HG02642 (cell line): ENCODE results near the gene CDHR5.
"Not testable (repeated sequence)": the region's sequence is repeated elsewhere in the genome, so short reads cannot be mapped to it uniquely, and the experiment has no call there.

ENCODE experiments used
- ATAC-seq: cut with Tn5 transposase; IDR thresholded peaks from one replicate; pipeline ENCODE4 v1.9.1; 2021; ENCODE audit warnings: mild to moderate bottlenecking; ENCODE audit not compliant: unreplicated experiment, poor library complexity

The CDHR5 gene

GRCh38 chr11:624705-625635 lies at the start of gene CDHR5:
TSS of gene CDHR5 (minus strand) at chr11:624955. CDS start at chr11:624902, 53 bp downstream.
- no peak for ATAC-seq

GRCh38 chr11:674406-674805 lies 49.7 kb upstream of the CDHR5 start:
- no peak for ATAC-seq

- no peak for ATAC-seq
Observed at GRCh38 chr11:673866-674265, 49.1 kb upstream of the CDHR5 start.

- no peak for ATAC-seq
Observed at GRCh38 chr11:665704-666281, 41.0 kb upstream of the CDHR5 start.

- ATAC-seq, result no peak
Observed at GRCh38 chr11:665062-665703, 40.4 kb upstream of the CDHR5 start.

GRCh38 chr11:662689-663274 lies 38.0 kb upstream of the CDHR5 start:
- ATAC-seq, result no peak

- no peak for ATAC-seq
Observed at GRCh38 chr11:660681-661444, 36.1 kb upstream of the CDHR5 start.

GRCh38 chr11:660281-660680 lies 35.5 kb upstream of the CDHR5 start:
- no peak for ATAC-seq

GRCh38 chr11:659532-660085 lies 34.9 kb upstream of the CDHR5 start:
- no peak for ATAC-seq

- no peak for ATAC-seq
Observed at GRCh38 chr11:657691-658126, 33.0 kb upstream of the CDHR5 start.

- no peak for ATAC-seq
Observed at GRCh38 chr11:656866-657265, 32.1 kb upstream of the CDHR5 start.

GRCh38 chr11:656426-656825 lies 31.7 kb upstream of the CDHR5 start:
- ATAC-seq, result no peak

- no peak for ATAC-seq
Observed at GRCh38 chr11:655036-655726, 30.4 kb upstream of the CDHR5 start.

GRCh38 chr11:654444-654843 lies 29.7 kb upstream of the CDHR5 start:
- ATAC-seq, result not testable (repeated sequence)

- ATAC-seq, result no peak
Observed at GRCh38 chr11:653837-654236, 29.1 kb upstream of the CDHR5 start.

GRCh38 chr11:653136-653535 lies 28.4 kb upstream of the CDHR5 start:
- not testable (repeated sequence) for ATAC-seq

GRCh38 chr11:650482-650881 lies 25.7 kb upstream of the CDHR5 start:
- ATAC-seq, result no peak

- ATAC-seq, result not testable (repeated sequence)
Observed at GRCh38 chr11:647672-648158, 23.0 kb upstream of the CDHR5 start.

GRCh38 chr11:646214-646613 lies 21.5 kb upstream of the CDHR5 start:
- no peak for ATAC-seq
